HEK293 (cell line): ENCODE measurements around the gene CDKN2A.

Experiments
- BCL11A ChIP-seq: fragments of 450-650 bp; formaldehyde crosslinking; IDR thresholded peaks from 2 replicates; pipeline ENCODE4 v1.5.1; 2016; ENCODE audit warnings: low read depth, missing biosample characterization, missing genetic modification characterization
- BCL11B ChIP-seq: fragments of 450-650 bp; formaldehyde crosslinking; IDR thresholded peaks from 2 replicates; pipeline ENCODE4 v1.5.1; 2016; ENCODE audit warnings: low read depth, missing biosample characterization, missing genetic modification characterization
- CTCF ChIP-seq: fragments of 450-650 bp; formaldehyde crosslinking; IDR thresholded peaks from 2 replicates; pipeline ENCODE4 v1.5.1; 2016; ENCODE audit warnings: missing biosample characterization, missing genetic modification characterization
- EGR2 ChIP-seq: fragments of 450-650 bp; formaldehyde crosslinking; IDR thresholded peaks from 2 replicates; pipeline ENCODE4 v1.5.1; 2016; ENCODE audit warnings: low read depth, missing biosample characterization, missing genetic modification characterization
- FEZF1 ChIP-seq: fragments of 450-650 bp; formaldehyde crosslinking; IDR thresholded peaks from 2 replicates; pipeline ENCODE4 v1.5.1; 2016; ENCODE audit warnings: missing biosample characterization, missing genetic modification characterization
- GLIS2 ChIP-seq: fragments of 450-650 bp; formaldehyde crosslinking; IDR thresholded peaks from 2 replicates; pipeline ENCODE4 v1.5.1; 2016; ENCODE audit warnings: missing biosample characterization, missing genetic modification characterization
- IKZF3 ChIP-seq: fragments of 450-650 bp; IDR thresholded peaks from 2 replicates; pipeline ENCODE4 v1.5.0; 2018; ENCODE audit warnings: missing biosample characterization, mild to moderate bottlenecking, missing genetic modification characterization, moderate library complexity
- INSM2 ChIP-seq: fragments of 450-650 bp; formaldehyde crosslinking; IDR thresholded peaks from 2 replicates; pipeline ENCODE4 v1.5.1; 2016; ENCODE audit warnings: missing biosample characterization, missing genetic modification characterization
- KLF1 ChIP-seq: fragments of 450-650 bp; formaldehyde crosslinking; IDR thresholded peaks from 2 replicates; pipeline ENCODE4 v1.5.1; 2016; ENCODE audit warnings: missing biosample characterization, missing genetic modification characterization
- KLF7 ChIP-seq: fragments of 450-650 bp; formaldehyde crosslinking; IDR thresholded peaks from 2 replicates; pipeline ENCODE4 v1.5.1; 2016; ENCODE audit warnings: missing biosample characterization, missing genetic modification characterization, borderline replicate concordance
- MZF1 ChIP-seq: fragments of 450-650 bp; formaldehyde crosslinking; IDR thresholded peaks from 2 replicates; pipeline ENCODE4 v1.5.1; 2017; ENCODE audit warnings: missing biosample characterization, missing genetic modification characterization, borderline replicate concordance
- PRDM1 ChIP-seq: fragments of 450-650 bp; formaldehyde crosslinking; IDR thresholded peaks from 2 replicates; pipeline ENCODE4; 2016; ENCODE audit warnings: missing biosample characterization, missing genetic modification characterization
- SP3 ChIP-seq: fragments of 450-650 bp; formaldehyde crosslinking; IDR thresholded peaks from 2 replicates; pipeline ENCODE4 v1.5.1; 2016; ENCODE audit warnings: missing biosample characterization, missing genetic modification characterization
- SP7 ChIP-seq: fragments of 450-650 bp; formaldehyde crosslinking; IDR thresholded peaks from 2 replicates; pipeline ENCODE4 v1.5.1; 2016; ENCODE audit warnings: missing biosample characterization, missing genetic modification characterization
- WT1 ChIP-seq: fragments of 450-650 bp; formaldehyde crosslinking; IDR thresholded peaks from 2 replicates; pipeline ENCODE4 v1.5.1; 2016; ENCODE audit warnings: missing biosample characterization, missing genetic modification characterization
- YY1 ChIP-seq: fragments of 450-650 bp; formaldehyde crosslinking; IDR thresholded peaks from 2 replicates; pipeline ENCODE4 v1.5.1; 2018; ENCODE audit warnings: missing biosample characterization, missing genetic modification characterization
- ZBTB48 ChIP-seq: fragments of 450-650 bp; formaldehyde crosslinking; IDR thresholded peaks from 2 replicates; pipeline ENCODE4 v1.5.1; 2016; ENCODE audit warnings: missing biosample characterization, missing genetic modification characterization
- ZBTB8A ChIP-seq: fragments of 450-650 bp; formaldehyde crosslinking; IDR thresholded peaks from 2 replicates; pipeline ENCODE4 v1.5.1; 2016; ENCODE audit warnings: missing biosample characterization, missing genetic modification characterization
- ZFHX2 ChIP-seq: fragments of 450-650 bp; formaldehyde crosslinking; conservative IDR thresholded peaks from 2 replicates; pipeline ENCODE4 v1.5.1; 2016; ENCODE audit warnings: missing biosample characterization, missing genetic modification characterization
- ZIC2 ChIP-seq: fragments of 450-650 bp; formaldehyde crosslinking; IDR thresholded peaks from 2 replicates; pipeline ENCODE4 v1.5.1; 2016; ENCODE audit warnings: missing biosample characterization, missing genetic modification characterization
- ZNF10 ChIP-seq: fragments of 450-650 bp; formaldehyde crosslinking; IDR thresholded peaks from 2 replicates; pipeline ENCODE4 v1.5.1; 2017; ENCODE audit warnings: missing biosample characterization, missing genetic modification characterization
- ZNF112 ChIP-seq: fragments of 450-650 bp; formaldehyde crosslinking; IDR thresholded peaks from 2 replicates; pipeline ENCODE4 v1.5.0; 2017; ENCODE audit warnings: missing biosample characterization, missing genetic modification characterization
- ZNF302 ChIP-seq: fragments of 450-650 bp; formaldehyde crosslinking; IDR thresholded peaks from 2 replicates; pipeline ENCODE4 v1.5.1; 2016; ENCODE audit warnings: missing biosample characterization, missing genetic modification characterization, low read depth
- ZNF341 ChIP-seq: fragments of 450-650 bp; formaldehyde crosslinking; IDR thresholded peaks from 2 replicates; pipeline ENCODE4; 2016; ENCODE audit warnings: low read depth, missing biosample characterization, missing genetic modification characterization
- ZNF366 ChIP-seq: fragments of 450-650 bp; formaldehyde crosslinking; conservative IDR thresholded peaks from 2 replicates; pipeline ENCODE4 v1.5.1; 2016; ENCODE audit warnings: missing biosample characterization, missing genetic modification characterization
- ZNF391 ChIP-seq: fragments of 450-650 bp; formaldehyde crosslinking; IDR thresholded peaks from 2 replicates; pipeline ENCODE4 v1.5.1; 2016; ENCODE audit warnings: low read depth, missing biosample characterization, missing genetic modification characterization, borderline replicate concordance
- ZNF580 ChIP-seq: fragments of 450-650 bp; formaldehyde crosslinking; IDR thresholded peaks from 2 replicates; pipeline ENCODE4 v1.5.1; 2016; ENCODE audit warnings: missing biosample characterization, missing genetic modification characterization
- ZNF585B ChIP-seq: fragments of 450-650 bp; formaldehyde crosslinking; IDR thresholded peaks from 2 replicates; pipeline ENCODE4 v1.5.1; 2016; ENCODE audit warnings: missing biosample characterization, missing genetic modification characterization
- ZNF747 ChIP-seq: fragments of 450-650 bp; formaldehyde crosslinking; IDR thresholded peaks from 2 replicates; pipeline ENCODE4 v1.5.1; 2016; ENCODE audit warnings: missing biosample characterization, missing genetic modification characterization
- ZNF76 ChIP-seq: fragments of 450-650 bp; formaldehyde crosslinking; IDR thresholded peaks from 2 replicates; pipeline ENCODE4; 2016; ENCODE audit warnings: low read depth, missing biosample characterization, missing genetic modification characterization, borderline replicate concordance
- ZNF776 ChIP-seq: fragments of 450-650 bp; formaldehyde crosslinking; IDR thresholded peaks from 2 replicates; pipeline ENCODE4 v1.5.0; 2017; ENCODE audit warnings: missing biosample characterization, missing genetic modification characterization, borderline replicate concordance
- ZNF791 ChIP-seq: fragments of 450-650 bp; formaldehyde crosslinking; IDR thresholded peaks from 2 replicates; pipeline ENCODE4 v1.5.1; 2016; ENCODE audit warnings: missing biosample characterization, missing genetic modification characterization
- ZXDB ChIP-seq: fragments of 450-650 bp; formaldehyde crosslinking; IDR thresholded peaks from 2 replicates; pipeline ENCODE4 v1.5.1; 2016; ENCODE audit warnings: missing biosample characterization, missing genetic modification characterization
- TF ChIP-seq, protein P1 (sequence below): fragments of 450-650 bp; formaldehyde crosslinking; IDR thresholded peaks from 2 replicates; pipeline ENCODE4 v1.5.1; 2016; ENCODE audit warnings: missing biosample characterization, missing genetic modification characterization
- TF ChIP-seq, protein P2 (sequence below): fragments of 450-650 bp; formaldehyde crosslinking; IDR thresholded peaks from 2 replicates; pipeline ENCODE4 v1.5.1; 2016; ENCODE audit warnings: missing biosample characterization, missing genetic modification characterization

Gene CDKN2A

GRCh38 chr9:21994556-21995005, 389 bp upstream of the CDKN2A start, which contains the start of gene CDKN2B-AS1 (continued):
- TF ChIP-seq CTCF (tag by site-specific recombination): no peak; the same call in 1 of the 2 replicates
- peak; percentile 99 for TF ChIP-seq MZF1 (tag by site-specific recombination)
- TF ChIP-seq SP7 (tag by site-specific recombination): no peak; the same call in 1 of the 2 replicates
- TF ChIP-seq ZNF776 (tag by site-specific recombination): no peak
- 0 out of 2 replicates have a peak, but pooled peaks have one; percentile 6 for TF ChIP-seq PRDM1
- peak; percentile 89 for TF ChIP-seq IKZF3
- TF ChIP-seq BCL11B (tag by site-specific recombination): no peak; the same call in 1 of the 2 replicates
- TF ChIP-seq YY1 (tag by site-specific recombination): 0 out of 2 replicates have a peak, but pooled peaks have one; percentile 12
- 0 out of 2 replicates have a peak, but pooled peaks have one; percentile 45 for TF ChIP-seq EGR2 (tag by site-specific recombination)
- TF ChIP-seq ZNF585B (tag by site-specific recombination): no peak
- TF ChIP-seq, protein P1, sequence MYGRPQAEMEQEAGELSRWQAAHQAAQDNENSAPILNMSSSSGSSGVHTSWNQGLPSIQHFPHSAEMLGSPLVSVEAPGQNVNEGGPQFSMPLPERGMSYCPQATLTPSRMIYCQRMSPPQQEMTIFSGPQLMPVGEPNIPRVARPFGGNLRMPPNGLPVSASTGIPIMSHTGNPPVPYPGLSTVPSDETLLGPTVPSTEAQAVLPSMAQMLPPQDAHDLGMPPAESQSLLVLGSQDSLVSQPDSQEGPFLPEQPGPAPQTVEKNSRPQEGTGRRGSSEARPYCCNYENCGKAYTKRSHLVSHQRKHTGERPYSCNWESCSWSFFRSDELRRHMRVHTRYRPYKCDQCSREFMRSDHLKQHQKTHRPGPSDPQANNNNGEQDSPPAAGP (tag by site-specific recombination): 0 out of 2 replicates have a peak, but pooled peaks have one; percentile 45
- peak; percentile 35; the same call in 1 of the 2 replicates for TF ChIP-seq WT1
- peak; percentile 88 for TF ChIP-seq ZIC2 (tag by site-specific recombination)
- peak; percentile 79 for TF ChIP-seq ZFHX2 (tag by site-specific recombination)
- TF ChIP-seq ZXDB (tag by site-specific recombination): peak; percentile 87
- peak; percentile 42; the same call in 1 of the 2 replicates for TF ChIP-seq GLIS2
- TF ChIP-seq INSM2 (tag by site-specific recombination): peak; percentile 45
- peak; percentile 84 for TF ChIP-seq ZNF341 (tag by site-specific recombination)
- TF ChIP-seq KLF1 (tag by site-specific recombination): peak; percentile 47
- TF ChIP-seq ZNF112 (tag by site-specific recombination): no peak
- no peak for TF ChIP-seq KLF7 (tag by site-specific recombination)
- 0 out of 2 replicates have a peak, but pooled peaks have one; percentile 28 for TF ChIP-seq ZNF391 (tag by site-specific recombination)
- TF ChIP-seq SP3 (tag by site-specific recombination): peak; percentile 46; the same call in 1 of the 2 replicates
- TF ChIP-seq, protein P2, sequence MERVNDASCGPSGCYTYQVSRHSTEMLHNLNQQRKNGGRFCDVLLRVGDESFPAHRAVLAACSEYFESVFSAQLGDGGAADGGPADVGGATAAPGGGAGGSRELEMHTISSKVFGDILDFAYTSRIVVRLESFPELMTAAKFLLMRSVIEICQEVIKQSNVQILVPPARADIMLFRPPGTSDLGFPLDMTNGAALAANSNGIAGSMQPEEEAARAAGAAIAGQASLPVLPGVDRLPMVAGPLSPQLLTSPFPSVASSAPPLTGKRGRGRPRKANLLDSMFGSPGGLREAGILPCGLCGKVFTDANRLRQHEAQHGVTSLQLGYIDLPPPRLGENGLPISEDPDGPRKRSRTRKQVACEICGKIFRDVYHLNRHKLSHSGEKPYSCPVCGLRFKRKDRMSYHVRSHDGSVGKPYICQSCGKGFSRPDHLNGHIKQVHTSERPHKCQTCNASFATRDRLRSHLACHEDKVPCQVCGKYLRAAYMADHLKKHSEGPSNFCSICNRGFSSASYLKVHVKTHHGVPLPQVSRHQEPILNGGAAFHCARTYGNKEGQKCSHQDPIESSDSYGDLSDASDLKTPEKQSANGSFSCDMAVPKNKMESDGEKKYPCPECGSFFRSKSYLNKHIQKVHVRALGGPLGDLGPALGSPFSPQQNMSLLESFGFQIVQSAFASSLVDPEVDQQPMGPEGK (tag by site-specific recombination): peak; percentile 90
- TF ChIP-seq BCL11A: peak; percentile 63; the same call in 1 of the 2 replicates
- TF ChIP-seq ZBTB8A (tag by site-specific recombination): peak; percentile 99
- TF ChIP-seq ZBTB48 (tag by site-specific recombination): peak; percentile 84
- TF ChIP-seq ZNF366 (tag by site-specific recombination): peak; percentile 30
- TF ChIP-seq ZNF302 (tag by site-specific recombination): no peak
- TF ChIP-seq FEZF1 (tag by site-specific recombination): peak; percentile 41; the same call in 1 of the 2 replicates
- no peak for TF ChIP-seq ZNF791
- peak; percentile 90 for TF ChIP-seq ZNF10
- TF ChIP-seq ZNF580 (tag by site-specific recombination): peak; percentile 37; the same call in 1 of the 2 replicates
- TF ChIP-seq ZNF747 (tag by site-specific recombination): no peak
- TF ChIP-seq ZNF76 (tag by site-specific recombination): peak; percentile 30; the same call in 1 of the 2 replicates
